ENCODE results near the gene MCRIP1. TPM values are rescaled to one million over a fixed set of nuclear protein-coding genes. Genes with fewer than 3 reads are reported as not detected.

Gene MCRIP1
- total RNA-seq, 4 donors from 2014 or later, result 83.5 to 146 (median 114) TPM

- TF ChIP-seq, protein P1, sequence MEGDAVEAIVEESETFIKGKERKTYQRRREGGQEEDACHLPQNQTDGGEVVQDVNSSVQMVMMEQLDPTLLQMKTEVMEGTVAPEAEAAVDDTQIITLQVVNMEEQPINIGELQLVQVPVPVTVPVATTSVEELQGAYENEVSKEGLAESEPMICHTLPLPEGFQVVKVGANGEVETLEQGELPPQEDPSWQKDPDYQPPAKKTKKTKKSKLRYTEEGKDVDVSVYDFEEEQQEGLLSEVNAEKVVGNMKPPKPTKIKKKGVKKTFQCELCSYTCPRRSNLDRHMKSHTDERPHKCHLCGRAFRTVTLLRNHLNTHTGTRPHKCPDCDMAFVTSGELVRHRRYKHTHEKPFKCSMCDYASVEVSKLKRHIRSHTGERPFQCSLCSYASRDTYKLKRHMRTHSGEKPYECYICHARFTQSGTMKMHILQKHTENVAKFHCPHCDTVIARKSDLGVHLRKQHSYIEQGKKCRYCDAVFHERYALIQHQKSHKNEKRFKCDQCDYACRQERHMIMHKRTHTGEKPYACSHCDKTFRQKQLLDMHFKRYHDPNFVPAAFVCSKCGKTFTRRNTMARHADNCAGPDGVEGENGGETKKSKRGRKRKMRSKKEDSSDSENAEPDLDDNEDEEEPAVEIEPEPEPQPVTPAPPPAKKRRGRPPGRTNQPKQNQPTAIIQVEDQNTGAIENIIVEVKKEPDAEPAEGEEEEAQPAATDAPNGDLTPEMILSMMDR (IDR thresholded peaks at IDR 0.05), result peak in 1 of 3 experiments; percentile 17
- TF ChIP-seq POLR2A (IDR thresholded peaks at IDR 0.05; ENCODE audit: low read depth) (peak; percentile 98), POLR2AphosphoS5 (IDR thresholded peaks at IDR 0.05) (peak; percentile 99 to 100), EP300 (IDR thresholded peaks at IDR 0.05) (no peak)
- peak overlapping the region; percentile 74 to 89 (median 82) for H3K4me3 ChIP-seq
- intact Hi-C loops (cut with DNase I), result loop anchor here (5.0 kb wide), 1 partner anchor 56 kb away; the partner anchor contains the start of gene SIRT7
- peak; percentile 100 for DNase-seq (ENCODE audit: extremely low spot score)
- H3K27ac ChIP-seq (replicated peaks in 1 of 4), result peak overlapping the region; percentile 93 to 97 (median 96)
- no peaks in the 10 kb centered on the region for H3K27me3 ChIP-seq
- 0% methylated on average over 62 of the region's 74 CpGs for WGBS
- H3K9me3 ChIP-seq, result no peaks in the 10 kb centered on the region
- H3K4me1 ChIP-seq, result peaks cover 44 to 74% (median 55%) of the 10 kb centered on the region in 4 donors
- peaks cover 9 to 51% (median 34%) of the 10 kb centered on the region in 4 donors for H3K36me3 ChIP-seq
These were observed 27.9 kb upstream of the MCRIP1 start for GRCh38 chr17:81860756-81861568.

DNA sequence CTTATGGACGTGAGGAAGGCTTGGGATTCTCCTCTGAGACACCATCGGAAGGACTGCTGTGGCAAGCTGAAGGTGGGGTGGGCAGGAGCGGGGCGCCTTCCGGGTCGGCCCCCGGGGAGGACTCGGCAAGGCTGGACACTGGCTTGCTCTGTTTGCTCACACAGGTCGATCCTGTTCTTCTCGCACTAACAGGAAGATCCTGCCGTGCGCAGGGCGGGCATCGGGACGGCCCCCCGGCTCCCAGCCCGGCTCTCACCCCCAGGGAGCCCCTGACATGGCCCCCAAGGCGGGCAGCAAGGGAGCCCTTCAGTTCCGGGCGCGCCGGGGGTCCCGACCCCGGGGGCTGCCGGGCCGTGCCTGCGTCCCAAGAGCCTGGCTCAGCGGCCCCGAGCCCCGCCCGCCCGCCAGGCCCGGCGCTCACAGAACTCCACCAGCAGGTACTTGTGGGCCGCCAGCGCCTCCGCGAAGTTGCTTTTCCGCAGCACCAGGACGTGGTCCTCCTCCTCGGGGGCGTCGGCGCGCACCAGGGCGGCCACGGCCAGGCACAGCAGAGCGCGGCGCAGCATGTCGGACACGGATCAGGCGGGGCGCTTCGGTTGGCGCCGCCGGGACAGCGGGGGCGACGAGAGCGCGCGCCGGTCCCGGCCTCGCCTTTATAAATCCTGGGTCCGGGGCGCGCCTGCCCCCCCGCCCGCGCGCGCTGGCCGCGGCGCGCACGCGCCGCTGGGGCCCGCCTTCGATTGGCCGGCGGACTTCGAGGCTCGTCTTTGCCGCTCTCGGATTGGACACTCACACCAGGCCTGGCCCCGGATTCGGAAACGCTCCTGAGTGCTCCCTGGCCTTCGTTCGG, 27.0 kb upstream of the MCRIP1 start, which contains the start of gene P4HB:
Gene P4HB (minus strand): TSS at position 630 of the 850 bp plus-strand sequence. CDS start 64 bp downstream, at position 566.
- H3K36me3 ChIP-seq, result peaks cover 12 to 51% (median 38%) of the 10 kb centered on the region in 4 donors

GRCh38 chr17:81858967-81859905, 26.1 kb upstream of the MCRIP1 start:
- intact Hi-C loops (cut with DNase I), result no loop called here
- WGBS, result 56% methylated on average over 22 of the region's 23 CpGs
- no peaks in the 10 kb centered on the region for H3K9me3 ChIP-seq
- H3K27ac ChIP-seq (replicated peaks in 1 of 4), result peak overlapping the region; percentile 89 to 99 (median 95)
- no peak for DNase-seq (ENCODE audit: extremely low spot score)
- H3K27me3 ChIP-seq, result no peaks in the 10 kb centered on the region
- no peak for TF ChIP-seq EP300 (IDR thresholded peaks at IDR 0.05)
- TF ChIP-seq POLR2AphosphoS5 (IDR thresholded peaks at IDR 0.05), result no peak
- TF ChIP-seq, protein P1 (IDR thresholded peaks at IDR 0.05), result no peak
- TF ChIP-seq POLR2A (IDR thresholded peaks at IDR 0.05; ENCODE audit: low read depth), result no peak
- peaks cover 21 to 55% (median 47%) of the 10 kb centered on the region in 4 donors for H3K36me3 ChIP-seq
- H3K4me1 ChIP-seq, result peaks cover 40 to 81% (median 57%) of the 10 kb centered on the region in 4 donors
- H3K4me3 ChIP-seq, result peak overlapping the region; percentile 81 to 99 (median 92)

More for the DNA sequence above, 27.0 kb upstream of the MCRIP1 start, which contains the start of gene P4HB:
- no peaks in the 10 kb centered on the region for H3K9me3 ChIP-seq
- TF ChIP-seq POLR2A (IDR thresholded peaks at IDR 0.05; ENCODE audit: low read depth) (peak; percentile 82), EP300 (IDR thresholded peaks at IDR 0.05) (no peak), POLR2AphosphoS5 (IDR thresholded peaks at IDR 0.05) (peak in 1 of 2 donors; percentile 82)
- TF ChIP-seq, protein P1 (IDR thresholded peaks at IDR 0.05), result peak in 1 of 3 experiments; percentile 49
- WGBS, result 0% methylated on average over 2 of the region's 95 CpGs
- no peaks in the 10 kb centered on the region for H3K27me3 ChIP-seq
- H3K4me3 ChIP-seq, result peak within 1 kb of the TSS; percentile 81 to 99 (median 92)
- peak within 1 kb of the TSS; percentile 93 to 99 (median 96) for H3K27ac ChIP-seq (replicated peaks in 1 of 4)
- intact Hi-C loops (cut with DNase I), result loop anchor here (5.0 kb wide), 1 partner anchor 57 kb away; the partner anchor contains the start of gene SIRT7
- H3K4me1 ChIP-seq, result peaks cover 40 to 75% (median 56%) of the 10 kb centered on the region in 4 donors
- no peak for DNase-seq (ENCODE audit: extremely low spot score)

Measured in esophagus muscularis mucosa (tissue), 4 donors.